ENCODE data around the gene HTATIP2. TPM values are rescaled to one million over a fixed set of nuclear protein-coding genes. Genes with fewer than 3 reads are reported as not detected.

The HTATIP2 gene
- total and polyA plus RNA-seq, 9 of the 15 experiments (the other 6 are each of a cell fraction or from before 2014, with no cell fraction given), result 48.3 to 90.9 (median 64.4) TPM

- TF ChIP-seq CCNT2 (IDR thresholded peaks at IDR 0.05; ENCODE audit: borderline replicate concordance, extremely low read depth, insufficient read length, low read depth, low read length) (peak; percentile 74), ZNF165 (CRISPR knock-in tag; IDR thresholded peaks at IDR 0.05; ENCODE audit: borderline replicate concordance) (0 out of 2 replicates have a peak, but pooled peaks have one; percentile 80), ELF2 (CRISPR knock-in tag; IDR thresholded peaks at IDR 0.05) (peak; percentile 98), CXXC5 (CRISPR knock-in tag; IDR thresholded peaks at IDR 0.05) (peak; percentile 97), ZNF79 (CRISPR knock-in tag; IDR thresholded peaks at IDR 0.05; ENCODE audit: low read depth) (no peak), THAP7 (CRISPR knock-in tag; IDR thresholded peaks at IDR 0.05) (no peak), FOXJ3 (CRISPR knock-in tag; IDR thresholded peaks at IDR 0.05) (no peak), SIX5 (IDR thresholded peaks at IDR 0.05; ENCODE audit: borderline replicate concordance in 1 of 2, insufficient read depth in 1 of 2, low read depth in 1 of 2, low read length in 2 of 2) (no peak), ETV1 (tag; conservative IDR thresholded peaks at IDR 0.05; ENCODE audit: low read depth) (peak; percentile 92), ZC3H4 (CRISPR knock-in tag; IDR thresholded peaks at IDR 0.05; ENCODE audit: borderline replicate concordance) (peak; percentile 90; the same call in 1 of the 2 replicates), ZNF696 (CRISPR knock-in tag; conservative IDR thresholded peaks at IDR 0.05) (no peak), RCOR1 (IDR thresholded peaks at IDR 0.05; ENCODE audit: borderline replicate concordance in 1 of 2, low read depth in 2 of 2, low read length in 2 of 2) (no peak), FUS (optimal IDR thresholded peaks at IDR 0.05; ENCODE audit: low read depth, low read length) (peak; percentile 65)
- TF ChIP-seq, protein P1, sequence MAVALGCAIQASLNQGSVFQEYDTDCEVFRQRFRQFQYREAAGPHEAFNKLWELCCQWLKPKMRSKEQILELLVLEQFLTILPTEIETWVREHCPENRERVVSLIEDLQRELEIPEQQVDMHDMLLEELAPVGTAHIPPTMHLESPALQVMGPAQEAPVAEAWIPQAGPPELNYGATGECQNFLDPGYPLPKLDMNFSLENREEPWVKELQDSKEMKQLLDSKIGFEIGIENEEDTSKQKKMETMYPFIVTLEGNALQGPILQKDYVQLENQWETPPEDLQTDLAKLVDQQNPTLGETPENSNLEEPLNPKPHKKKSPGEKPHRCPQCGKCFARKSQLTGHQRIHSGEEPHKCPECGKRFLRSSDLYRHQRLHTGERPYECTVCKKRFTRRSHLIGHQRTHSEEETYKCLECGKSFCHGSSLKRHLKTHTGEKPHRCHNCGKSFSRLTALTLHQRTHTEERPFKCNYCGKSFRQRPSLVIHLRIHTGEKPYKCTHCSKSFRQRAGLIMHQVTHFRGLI (CRISPR knock-in tag; IDR thresholded peaks at IDR 0.05), result peak; percentile 50; the same call in 1 of the 2 replicates
- TF ChIP-seq, protein P2, sequence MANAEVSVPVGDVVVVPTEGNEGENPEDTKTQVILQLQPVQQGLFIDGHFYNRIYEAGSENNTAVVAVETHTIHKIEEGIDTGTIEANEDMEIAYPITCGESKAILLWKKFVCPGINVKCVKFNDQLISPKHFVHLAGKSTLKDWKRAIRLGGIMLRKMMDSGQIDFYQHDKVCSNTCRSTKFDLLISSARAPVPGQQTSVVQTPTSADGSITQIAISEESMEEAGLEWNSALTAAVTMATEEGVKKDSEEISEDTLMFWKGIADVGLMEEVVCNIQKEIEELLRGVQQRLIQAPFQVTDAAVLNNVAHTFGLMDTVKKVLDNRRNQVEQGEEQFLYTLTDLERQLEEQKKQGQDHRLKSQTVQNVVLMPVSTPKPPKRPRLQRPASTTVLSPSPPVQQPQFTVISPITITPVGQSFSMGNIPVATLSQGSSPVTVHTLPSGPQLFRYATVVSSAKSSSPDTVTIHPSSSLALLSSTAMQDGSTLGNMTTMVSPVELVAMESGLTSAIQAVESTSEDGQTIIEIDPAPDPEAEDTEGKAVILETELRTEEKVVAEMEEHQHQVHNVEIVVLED (CRISPR knock-in tag; IDR thresholded peaks at IDR 0.05), result peak; percentile 81
- TF ChIP-seq, protein P3, sequence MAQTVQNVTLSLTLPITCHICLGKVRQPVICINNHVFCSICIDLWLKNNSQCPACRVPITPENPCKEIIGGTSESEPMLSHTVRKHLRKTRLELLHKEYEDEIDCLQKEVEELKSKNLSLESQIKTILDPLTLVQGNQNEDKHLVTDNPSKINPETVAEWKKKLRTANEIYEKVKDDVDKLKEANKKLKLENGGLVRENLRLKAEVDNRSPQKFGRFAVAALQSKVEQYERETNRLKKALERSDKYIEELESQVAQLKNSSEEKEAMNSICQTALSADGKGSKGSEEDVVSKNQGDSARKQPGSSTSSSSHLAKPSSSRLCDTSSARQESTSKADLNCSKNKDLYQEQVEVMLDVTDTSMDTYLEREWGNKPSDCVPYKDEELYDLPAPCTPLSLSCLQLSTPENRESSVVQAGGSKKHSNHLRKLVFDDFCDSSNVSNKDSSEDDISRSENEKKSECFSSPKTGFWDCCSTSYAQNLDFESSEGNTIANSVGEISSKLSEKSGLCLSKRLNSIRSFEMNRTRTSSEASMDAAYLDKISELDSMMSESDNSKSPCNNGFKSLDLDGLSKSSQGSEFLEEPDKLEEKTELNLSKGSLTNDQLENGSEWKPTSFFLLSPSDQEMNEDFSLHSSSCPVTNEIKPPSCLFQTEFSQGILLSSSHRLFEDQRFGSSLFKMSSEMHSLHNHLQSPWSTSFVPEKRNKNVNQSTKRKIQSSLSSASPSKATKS (CRISPR knock-in tag; IDR thresholded peaks at IDR 0.05), result no peak
- TF ChIP-seq, protein P4, sequence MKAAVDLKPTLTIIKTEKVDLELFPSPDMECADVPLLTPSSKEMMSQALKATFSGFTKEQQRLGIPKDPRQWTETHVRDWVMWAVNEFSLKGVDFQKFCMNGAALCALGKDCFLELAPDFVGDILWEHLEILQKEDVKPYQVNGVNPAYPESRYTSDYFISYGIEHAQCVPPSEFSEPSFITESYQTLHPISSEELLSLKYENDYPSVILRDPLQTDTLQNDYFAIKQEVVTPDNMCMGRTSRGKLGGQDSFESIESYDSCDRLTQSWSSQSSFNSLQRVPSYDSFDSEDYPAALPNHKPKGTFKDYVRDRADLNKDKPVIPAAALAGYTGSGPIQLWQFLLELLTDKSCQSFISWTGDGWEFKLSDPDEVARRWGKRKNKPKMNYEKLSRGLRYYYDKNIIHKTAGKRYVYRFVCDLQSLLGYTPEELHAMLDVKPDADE (conservative IDR thresholded peaks at IDR 0.05; ENCODE audit: control insufficient read depth, low read depth, low read length), result peak; percentile 82; the same call in 1 of the 2 replicates
These were observed 24.0 kb downstream of the HTATIP2 start, which contains the start of gene PRMT3 (continued) for GRCh38 chr11:20387261-20388095.

Data from K562 (cell line).